Activated CD8-positive, alpha-beta memory T cell treated with anti-CD3 and anti-CD28 coated beads, Interleukin-2, amount 10 ng/mL, durations not matched to agents 7 days and 5 days (primary cell): Measurements from ENCODE around the gene SLC22A13. TPM values are rescaled to one million over a fixed set of nuclear protein-coding genes. Genes with fewer than 3 reads are reported as not detected.
A peak's percentile ranks its signal among the peaks of the same experiment; 100 is the strongest.

Experiments
- ATAC-seq: fragments of 150-1000 bp; cut with Tn5 transposase; one replicate; pipeline ENCODE4 v1.10.0; 2021; ENCODE audit warnings: moderate library complexity
- CTCF ChIA-PET: fragments of 350-600 bp; sonication (Branson Sonifier 250); formaldehyde crosslinking; loops from one replicate; lab custom pipeline; 2021; ENCODE audit warnings: antibody characterized with exemption; lab: Charles Lee
- DNase-seq: peaks from one replicate; pipeline ENCODE4 v3.0.0-alpha.2; 2020
- H3K27ac Mint-ChIP-seq: one replicate; pipeline ENCODE4 v1.8.0; 2021; ENCODE audit warnings: mild to moderate bottlenecking, mixed read lengths
- H3K27me3 Mint-ChIP-seq: one replicate; pipeline ENCODE4 v1.8.0; 2021; ENCODE audit warnings: mixed read lengths
- H3K36me3 Mint-ChIP-seq: one replicate; pipeline ENCODE4 v1.8.0; 2021; ENCODE audit warnings: mild to moderate bottlenecking, mixed read lengths
- H3K4me1 Mint-ChIP-seq: one replicate; pipeline ENCODE4 v1.8.0; 2021; ENCODE audit warnings: mixed read lengths
- H3K4me3 Mint-ChIP-seq: one replicate; pipeline ENCODE4 v1.8.0; 2021; ENCODE audit warnings: mild to moderate bottlenecking, moderate library complexity, mixed read lengths
- H3K9me3 Mint-ChIP-seq: one replicate; pipeline ENCODE4 v1.8.0; 2022; ENCODE audit warnings: low read depth, mixed read lengths
- total RNA-seq, 2 experiments: library from RNA; stranded (reverse); gene quantifications; one replicate each; pipeline ENCODE4 v1.2.3, GENCODE V29; 2021

Gene SLC22A13
- total RNA-seq, 2 experiments from 2014 or later: 0.47 to 1.1 TPM

GRCh38 chr3:38245930-38246329 lies 19.7 kb upstream of the SLC22A13 start:
- CTCF ChIA-PET: no interaction called here
- no peak overlapping the region for H3K27ac Mint-ChIP-seq
- no peaks in the 10 kb centered on the region for H3K27me3 Mint-ChIP-seq
- H3K9me3 Mint-ChIP-seq: no peaks in the 10 kb centered on the region
- no peak overlapping the region for H3K4me3 Mint-ChIP-seq
- ATAC-seq (no peak), DNase-seq (no peak)
- H3K4me1 Mint-ChIP-seq: peaks cover 12% of the 10 kb centered on the region
- peaks cover 27% of the 10 kb centered on the region for H3K36me3 Mint-ChIP-seq

GRCh38 chr3:38247366-38248035 lies 18.1 kb upstream of the SLC22A13 start:
- Mint-ChIP-seq H3K36me3 (peaks cover 32% of the 10 kb centered on the region), H3K27ac (no peak overlapping the region), H3K4me3 (no peak overlapping the region), H3K4me1 (peaks cover 11% of the 10 kb centered on the region), H3K9me3 (no peaks in the 10 kb centered on the region), H3K27me3 (no peaks in the 10 kb centered on the region)
- DNase-seq (no peak), ATAC-seq (no peak)
- CTCF ChIA-PET: interaction anchor here (1.1 kb wide), 1 partner anchor 42 kb away, joined by 4 read pairs; no protein-coding TSS in a partner anchor

- Mint-ChIP-seq H3K9me3 (no peaks in the 10 kb centered on the region), H3K27me3 (no peaks in the 10 kb centered on the region), H3K4me1 (peaks cover 23% of the 10 kb centered on the region), H3K36me3 (peaks cover 48% of the 10 kb centered on the region), H3K27ac (no peak overlapping the region), H3K4me3 (no peak overlapping the region)
- CTCF ChIA-PET: interaction anchor here (0.6 to 1.2 kb wide), 2 partner anchors 10 to 133 kb away, joined by 3 read pairs; no protein-coding TSS in a partner anchor
- no peak for ATAC-seq
- DNase-seq: no peak
Measured at GRCh38 chr3:38250198-38250597, 15.4 kb upstream of the SLC22A13 start.

- no peak overlapping the region for H3K27ac Mint-ChIP-seq
- CTCF ChIA-PET: interaction anchor here (1.1 to 1.2 kb wide), 2 partner anchors 14 to 134 kb away, joined by 3 read pairs; no protein-coding TSS in a partner anchor
- ATAC-seq (no peak), DNase-seq (no peak)
- H3K27me3 Mint-ChIP-seq: no peaks in the 10 kb centered on the region
- peaks cover 29% of the 10 kb centered on the region for H3K4me1 Mint-ChIP-seq
- no peaks in the 10 kb centered on the region for H3K9me3 Mint-ChIP-seq
- H3K4me3 Mint-ChIP-seq: no peak overlapping the region
- H3K36me3 Mint-ChIP-seq: peaks cover 53% of the 10 kb centered on the region
Measured at GRCh38 chr3:38251197-38251596, 14.4 kb upstream of the SLC22A13 start.

- no peaks in the 10 kb centered on the region for H3K9me3 Mint-ChIP-seq
- peaks cover 47% of the 10 kb centered on the region for H3K36me3 Mint-ChIP-seq
- H3K27ac Mint-ChIP-seq: no peak overlapping the region
- peaks cover 41% of the 10 kb centered on the region for H3K4me1 Mint-ChIP-seq
- no peak for ATAC-seq
- DNase-seq: no peak
- no peak overlapping the region for H3K4me3 Mint-ChIP-seq
- CTCF ChIA-PET: no interaction called here
- no peaks in the 10 kb centered on the region for H3K27me3 Mint-ChIP-seq
Measured at GRCh38 chr3:38253704-38254103, 11.9 kb upstream of the SLC22A13 start.

GRCh38 chr3:38254872-38255271 lies 10.7 kb upstream of the SLC22A13 start:
- no peak for DNase-seq
- ATAC-seq: peak; percentile 20
- peaks cover 46% of the 10 kb centered on the region for H3K4me1 Mint-ChIP-seq
- H3K27ac Mint-ChIP-seq: no peak overlapping the region
- no peaks in the 10 kb centered on the region for H3K9me3 Mint-ChIP-seq
- H3K4me3 Mint-ChIP-seq: no peak overlapping the region
- H3K36me3 Mint-ChIP-seq: peaks cover 50% of the 10 kb centered on the region
- no peaks in the 10 kb centered on the region for H3K27me3 Mint-ChIP-seq
- CTCF ChIA-PET: no interaction called here

- DNase-seq (no peak), ATAC-seq (no peak)
- no peak overlapping the region for H3K27ac Mint-ChIP-seq
- H3K9me3 Mint-ChIP-seq: no peaks in the 10 kb centered on the region
- H3K4me1 Mint-ChIP-seq: peaks cover 51% of the 10 kb centered on the region
- H3K36me3 Mint-ChIP-seq: peaks cover 54% of the 10 kb centered on the region
- H3K4me3 Mint-ChIP-seq: no peak overlapping the region
- CTCF ChIA-PET: interaction anchor here (2.6 kb wide), 1 partner anchor 90 kb away, joined by 6 read pairs; the partner anchor contains the start of gene OXSR1
- no peaks in the 10 kb centered on the region for H3K27me3 Mint-ChIP-seq
Measured at GRCh38 chr3:38255627-38256026, 10.0 kb upstream of the SLC22A13 start.

- Mint-ChIP-seq H3K27me3 (no peaks in the 10 kb centered on the region), H3K4me1 (peaks cover 51% of the 10 kb centered on the region), H3K9me3 (no peaks in the 10 kb centered on the region), H3K4me3 (no peak overlapping the region), H3K36me3 (peaks cover 47% of the 10 kb centered on the region), H3K27ac (no peak overlapping the region)
- ATAC-seq: peak; percentile 47
- DNase-seq: no peak
- CTCF ChIA-PET: interaction anchor here (2.6 kb wide), 1 partner anchor 92 kb away, joined by 6 read pairs; the partner anchor contains the start of gene OXSR1
Measured at GRCh38 chr3:38257583-38257982, 8.0 kb upstream of the SLC22A13 start.

GRCh38 chr3:38260474-38260873 lies 5.1 kb upstream of the SLC22A13 start:
- DNase-seq (no peak), ATAC-seq (no peak)
- Mint-ChIP-seq H3K4me3 (no peak overlapping the region), H3K9me3 (no peaks in the 10 kb centered on the region), H3K36me3 (peaks cover 21% of the 10 kb centered on the region), H3K27me3 (no peaks in the 10 kb centered on the region), H3K4me1 (peaks cover 34% of the 10 kb centered on the region), H3K27ac (no peak overlapping the region)
- CTCF ChIA-PET: no interaction called here

GRCh38 chr3:38264353-38264771 lies 1.2 kb upstream of the SLC22A13 start:
- Mint-ChIP-seq H3K9me3 (no peaks in the 10 kb centered on the region), H3K27me3 (no peaks in the 10 kb centered on the region), H3K27ac (no peak overlapping the region), H3K36me3 (peaks cover 7% of the 10 kb centered on the region), H3K4me3 (no peak overlapping the region), H3K4me1 (peaks cover 14% of the 10 kb centered on the region)
- CTCF ChIA-PET: no interaction called here
- ATAC-seq: no peak
- DNase-seq: no peak

- Mint-ChIP-seq H3K27ac (no peak overlapping the region), H3K9me3 (no peaks in the 10 kb centered on the region), H3K4me1 (peaks cover 10% of the 10 kb centered on the region), H3K4me3 (no peak overlapping the region), H3K27me3 (no peaks in the 10 kb centered on the region), H3K36me3 (peaks cover 4% of the 10 kb centered on the region)
- ATAC-seq (no peak), DNase-seq (no peak)
- CTCF ChIA-PET: no interaction called here
Measured at GRCh38 chr3:38264779-38265178, 833 bp upstream of the SLC22A13 start.

- Mint-ChIP-seq H3K36me3 (peaks cover 2% of the 10 kb centered on the region), H3K9me3 (no peaks in the 10 kb centered on the region), H3K4me1 (peaks cover 4% of the 10 kb centered on the region), H3K27me3 (no peaks in the 10 kb centered on the region), H3K27ac (no peak overlapping the region), H3K4me3 (no peak overlapping the region)
- CTCF ChIA-PET: no interaction called here
- no peak for ATAC-seq
- no peak for DNase-seq
Measured at GRCh38 chr3:38266810-38267209, 1.2 kb downstream of the SLC22A13 start.

- CTCF ChIA-PET: no interaction called here
Measured at GRCh38 chr3:38267662-38268061, 2.0 kb downstream of the SLC22A13 start.

GRCh38 chr3:38268087-38268486 lies 2.5 kb downstream of the SLC22A13 start:
- Mint-ChIP-seq H3K4me3 (no peak overlapping the region), H3K27me3 (no peaks in the 10 kb centered on the region), H3K36me3 (peaks cover 2% of the 10 kb centered on the region), H3K9me3 (no peaks in the 10 kb centered on the region), H3K4me1 (peaks cover 4% of the 10 kb centered on the region), H3K27ac (no peak overlapping the region)
- DNase-seq (no peak), ATAC-seq (no peak)
- CTCF ChIA-PET: no interaction called here

More at GRCh38 chr3:38267662-38268061, 2.0 kb downstream of the SLC22A13 start:
- no peak overlapping the region for H3K4me3 Mint-ChIP-seq
- no peak for ATAC-seq
- no peaks in the 10 kb centered on the region for H3K27me3 Mint-ChIP-seq
- peaks cover 2% of the 10 kb centered on the region for H3K36me3 Mint-ChIP-seq
- no peak overlapping the region for H3K27ac Mint-ChIP-seq
- peaks cover 4% of the 10 kb centered on the region for H3K4me1 Mint-ChIP-seq
- no peak for DNase-seq
- H3K9me3 Mint-ChIP-seq: no peaks in the 10 kb centered on the region
